Measurements from ENCODE around the gene RPL27A.

The RPL27A gene

DNA sequence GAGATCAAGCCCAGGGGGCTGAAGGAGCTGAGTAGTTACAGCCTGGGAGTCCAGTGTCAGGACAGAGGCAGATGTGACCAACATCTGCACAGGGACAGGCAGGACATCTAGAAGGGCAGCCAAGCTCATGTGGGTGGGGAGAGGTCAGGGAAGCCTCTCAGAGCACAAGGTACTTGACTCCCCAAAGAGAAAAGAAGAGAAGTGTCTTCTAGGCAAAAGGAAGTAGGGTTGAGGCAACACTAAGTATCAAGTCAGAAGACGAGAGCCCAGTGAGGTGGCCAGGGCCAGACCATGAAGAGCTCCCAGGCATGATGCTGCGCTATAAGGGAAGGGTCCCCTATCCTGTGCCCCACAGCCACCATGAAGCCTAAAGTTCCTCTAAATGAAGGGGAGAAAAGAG, 21.5 kb downstream of the RPL27A start:
- Histone ChIP-seq H3K9me3 (ENCODE audit: control insufficient read depth, insufficient read depth, low read length) (no peaks in the 10 kb centered on the region), H3K4me3 (ENCODE audit: low read length) (no peak overlapping the region), H4K20me1 (ENCODE audit: control insufficient read depth, insufficient read depth, low read depth, low read length) (no peaks in the 10 kb centered on the region), H3K27ac (ENCODE audit: low read depth, low read length) (no peak overlapping the region), H3K9me2 (replicated peaks; ENCODE audit: control insufficient read depth, low read length) (no peaks in the 10 kb centered on the region), H3K36me3 (ENCODE audit: control insufficient read depth, low read length) (no peaks in the 10 kb centered on the region), H3K4me2 (ENCODE audit: low read length) (no peak overlapping the region), H3K27me3 (ENCODE audit: control insufficient read depth, low read length) (no peaks in the 10 kb centered on the region), H3F3A (ENCODE audit: control insufficient read depth, insufficient read depth) (no peaks in the 10 kb centered on the region), H3K79me2 (ENCODE audit: control insufficient read depth, low read length) (no peaks in the 10 kb centered on the region), H3K4me1 (ENCODE audit: control insufficient read depth, low read length) (peaks cover 6% of the 10 kb centered on the region; the same call in 1 of the 2 replicates)
- TF ChIP-seq EZH2phosphoT487 (IDR thresholded peaks at IDR 0.05; ENCODE audit: borderline replicate concordance, low read length): no peak
- TF ChIP-seq, protein P1, sequence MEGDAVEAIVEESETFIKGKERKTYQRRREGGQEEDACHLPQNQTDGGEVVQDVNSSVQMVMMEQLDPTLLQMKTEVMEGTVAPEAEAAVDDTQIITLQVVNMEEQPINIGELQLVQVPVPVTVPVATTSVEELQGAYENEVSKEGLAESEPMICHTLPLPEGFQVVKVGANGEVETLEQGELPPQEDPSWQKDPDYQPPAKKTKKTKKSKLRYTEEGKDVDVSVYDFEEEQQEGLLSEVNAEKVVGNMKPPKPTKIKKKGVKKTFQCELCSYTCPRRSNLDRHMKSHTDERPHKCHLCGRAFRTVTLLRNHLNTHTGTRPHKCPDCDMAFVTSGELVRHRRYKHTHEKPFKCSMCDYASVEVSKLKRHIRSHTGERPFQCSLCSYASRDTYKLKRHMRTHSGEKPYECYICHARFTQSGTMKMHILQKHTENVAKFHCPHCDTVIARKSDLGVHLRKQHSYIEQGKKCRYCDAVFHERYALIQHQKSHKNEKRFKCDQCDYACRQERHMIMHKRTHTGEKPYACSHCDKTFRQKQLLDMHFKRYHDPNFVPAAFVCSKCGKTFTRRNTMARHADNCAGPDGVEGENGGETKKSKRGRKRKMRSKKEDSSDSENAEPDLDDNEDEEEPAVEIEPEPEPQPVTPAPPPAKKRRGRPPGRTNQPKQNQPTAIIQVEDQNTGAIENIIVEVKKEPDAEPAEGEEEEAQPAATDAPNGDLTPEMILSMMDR (IDR thresholded peaks at IDR 0.05; ENCODE audit: low read depth, low read length, poor library complexity, severe bottlenecking): no peak

DNA sequence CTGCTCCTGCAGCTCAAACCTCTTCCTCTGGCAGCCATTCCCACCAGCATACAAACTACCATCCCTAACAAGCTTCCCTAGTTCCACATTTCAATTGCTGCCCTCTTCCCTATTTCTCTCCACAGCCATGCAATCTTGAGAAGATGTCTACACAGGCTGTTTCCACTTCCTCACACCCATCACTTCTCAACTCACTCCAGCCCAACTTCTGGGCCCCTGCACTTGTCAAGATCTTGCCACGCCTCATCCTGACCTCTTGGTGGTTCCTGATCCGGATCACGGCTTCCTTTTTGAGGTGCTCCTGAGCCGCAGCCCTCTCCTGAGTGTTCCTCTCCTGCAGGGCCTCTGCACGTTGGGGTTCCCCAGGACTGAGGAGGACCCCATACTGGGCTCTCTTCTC, 22.6 kb downstream of the RPL27A start:
- H3K4me2 ChIP-seq (ENCODE audit: low read length): no peak overlapping the region
- no peak overlapping the region for H3K4me3 ChIP-seq (ENCODE audit: low read length)
- TF ChIP-seq, protein P1 (IDR thresholded peaks at IDR 0.05; ENCODE audit: low read depth, low read length, poor library complexity, severe bottlenecking): no peak
- TF ChIP-seq EZH2phosphoT487 (IDR thresholded peaks at IDR 0.05; ENCODE audit: borderline replicate concordance, low read length): no peak

DNA sequence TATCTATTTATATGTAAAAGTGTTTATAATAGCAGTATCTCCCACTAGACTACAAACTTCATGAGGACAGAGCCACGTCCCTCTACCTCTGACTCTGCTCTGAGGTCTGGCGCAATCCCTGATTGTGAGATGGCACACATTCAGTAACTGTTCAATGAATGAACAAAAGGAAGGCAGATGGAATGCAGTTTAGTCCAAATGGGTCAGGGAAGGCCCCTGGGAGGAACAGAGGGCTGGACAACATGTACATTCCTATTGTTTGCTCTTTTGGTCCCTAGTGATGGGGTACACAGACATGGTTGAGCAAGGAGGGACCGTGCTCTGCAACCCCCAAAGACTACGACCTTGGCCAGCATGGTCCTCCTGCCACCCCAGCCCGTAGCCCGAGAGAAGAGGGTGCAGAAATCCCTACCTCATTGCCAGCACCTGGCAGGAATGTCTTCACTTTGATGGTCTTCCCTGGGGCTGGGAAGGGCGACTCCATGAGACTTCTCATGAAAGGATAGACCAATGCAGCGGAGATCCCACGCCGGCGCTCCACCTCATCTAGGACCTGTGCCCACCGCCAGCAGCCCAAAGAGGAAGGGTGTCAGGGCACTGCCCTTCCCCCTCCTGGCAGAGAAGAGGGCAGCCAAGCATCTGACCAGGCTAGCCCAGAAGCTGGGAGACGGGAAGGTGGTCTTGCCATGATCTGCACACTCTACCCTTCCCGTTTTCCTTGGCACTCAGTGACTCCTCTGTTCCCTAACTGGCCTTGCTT, 24.3 kb downstream of the RPL27A start:
- Histone ChIP-seq H3F3A (ENCODE audit: control insufficient read depth, insufficient read depth) (no peaks in the 10 kb centered on the region), H3K4me2 (ENCODE audit: low read length) (no peak overlapping the region), H3K27me3 (ENCODE audit: control insufficient read depth, low read length) (no peaks in the 10 kb centered on the region), H3K27ac (ENCODE audit: low read depth, low read length) (no peak overlapping the region), H3K79me2 (ENCODE audit: control insufficient read depth, low read length) (no peaks in the 10 kb centered on the region), H3K9me2 (replicated peaks; ENCODE audit: control insufficient read depth, low read length) (no peaks in the 10 kb centered on the region), H3K4me1 (ENCODE audit: control insufficient read depth, low read length) (no peaks in the 10 kb centered on the region), H3K9me3 (ENCODE audit: control insufficient read depth, insufficient read depth, low read length) (no peaks in the 10 kb centered on the region), H3K4me3 (ENCODE audit: low read length) (no peak overlapping the region), H4K20me1 (ENCODE audit: control insufficient read depth, insufficient read depth, low read depth, low read length) (no peaks in the 10 kb centered on the region), H3K36me3 (ENCODE audit: control insufficient read depth, low read length) (no peaks in the 10 kb centered on the region)
- TF ChIP-seq, protein P1 (IDR thresholded peaks at IDR 0.05; ENCODE audit: low read depth, low read length, poor library complexity, severe bottlenecking): no peak
- TF ChIP-seq EZH2phosphoT487 (IDR thresholded peaks at IDR 0.05; ENCODE audit: borderline replicate concordance, low read length): no peak

More for the DNA sequence above, 22.6 kb downstream of the RPL27A start:
- Histone ChIP-seq H3K9me3 (ENCODE audit: control insufficient read depth, insufficient read depth, low read length) (no peaks in the 10 kb centered on the region), H3K27me3 (ENCODE audit: control insufficient read depth, low read length) (no peaks in the 10 kb centered on the region), H3K27ac (ENCODE audit: low read depth, low read length) (no peak overlapping the region), H3K36me3 (ENCODE audit: control insufficient read depth, low read length) (no peaks in the 10 kb centered on the region), H4K20me1 (ENCODE audit: control insufficient read depth, insufficient read depth, low read depth, low read length) (no peaks in the 10 kb centered on the region), H3K79me2 (ENCODE audit: control insufficient read depth, low read length) (no peaks in the 10 kb centered on the region), H3F3A (ENCODE audit: control insufficient read depth, insufficient read depth) (no peaks in the 10 kb centered on the region), H3K9me2 (replicated peaks; ENCODE audit: control insufficient read depth, low read length) (no peaks in the 10 kb centered on the region), H3K4me1 (ENCODE audit: control insufficient read depth, low read length) (no peaks in the 10 kb centered on the region)
